GM03348 (cell line): Measurements from ENCODE around the gene PNMA6F.

Experiments used
- DNase-seq: peaks from one replicate; pipeline ENCODE4 v3.0.0; 2012; ENCODE audit warnings: low spot score

Gene PNMA6F

DNA sequence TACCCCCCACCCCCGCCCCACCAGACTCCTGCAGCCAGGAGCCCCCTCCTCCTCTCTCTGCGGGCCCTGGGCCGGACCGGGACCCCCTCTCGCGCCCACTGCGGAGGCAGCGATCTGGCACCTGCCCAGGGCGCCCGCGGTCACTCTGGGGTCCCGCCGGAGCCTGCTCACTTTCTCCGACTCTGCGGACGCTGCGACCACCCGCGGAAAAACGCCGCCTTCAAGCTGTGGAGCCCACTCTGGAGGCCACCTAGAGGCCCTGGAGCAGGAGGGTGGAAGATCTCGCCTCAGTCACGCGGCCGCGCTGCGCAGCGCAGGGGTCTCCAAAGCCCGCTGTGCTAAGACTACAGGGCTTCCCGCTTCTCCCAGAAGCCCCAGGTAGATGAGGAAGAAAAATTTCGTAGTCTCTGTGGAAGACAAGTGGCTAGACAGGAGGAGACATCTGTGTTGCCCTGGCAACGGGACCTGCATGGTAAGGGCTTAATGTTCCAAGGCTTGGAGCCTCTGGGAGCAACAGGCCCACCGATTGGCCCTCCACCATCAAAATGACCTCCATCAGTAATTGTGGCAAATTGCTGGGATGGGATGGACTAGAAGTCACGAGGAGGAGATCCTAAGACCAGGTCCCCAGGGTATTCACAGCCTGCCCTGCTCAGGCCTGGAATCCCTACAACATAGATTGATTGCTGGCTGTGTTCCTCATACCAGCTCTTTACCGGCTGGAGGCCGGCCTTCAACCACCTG is at the start of gene PNMA6F:
TSS of gene PNMA6F (minus strand) at position 387 of the 744 bp plus-strand sequence. CDS start 1,093 bp downstream, outside the sequence.
- no peak for DNase-seq

DNA sequence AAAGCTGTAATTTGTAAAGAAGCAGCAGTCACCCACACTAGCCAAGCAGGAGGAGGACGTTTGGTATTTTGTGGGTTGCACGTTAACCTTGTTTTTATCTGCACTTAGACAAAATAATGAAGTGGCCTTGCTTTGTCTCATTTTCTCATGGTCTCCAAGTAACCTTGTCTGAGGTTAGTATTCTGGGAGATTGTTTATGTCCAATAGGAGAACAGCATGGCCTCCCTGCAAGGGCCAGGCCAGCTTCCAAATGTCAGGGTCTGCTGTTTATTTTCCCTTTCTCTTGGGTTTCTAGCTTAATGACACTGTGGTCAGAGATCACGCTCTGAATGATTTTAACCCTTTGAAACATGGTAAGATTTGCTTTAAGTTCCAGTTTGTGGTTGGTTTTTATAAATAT is 49.7 kb upstream of the PNMA6F start:
- DNase-seq, result no peak

GRCh38 chrX:153370293-153371055 is 48.9 kb upstream of the PNMA6F start:
- no peak for DNase-seq

- DNase-seq, result no peak
Observed at GRCh38 chrX:153366878-153367538, 45.4 kb upstream of the PNMA6F start.

DNA sequence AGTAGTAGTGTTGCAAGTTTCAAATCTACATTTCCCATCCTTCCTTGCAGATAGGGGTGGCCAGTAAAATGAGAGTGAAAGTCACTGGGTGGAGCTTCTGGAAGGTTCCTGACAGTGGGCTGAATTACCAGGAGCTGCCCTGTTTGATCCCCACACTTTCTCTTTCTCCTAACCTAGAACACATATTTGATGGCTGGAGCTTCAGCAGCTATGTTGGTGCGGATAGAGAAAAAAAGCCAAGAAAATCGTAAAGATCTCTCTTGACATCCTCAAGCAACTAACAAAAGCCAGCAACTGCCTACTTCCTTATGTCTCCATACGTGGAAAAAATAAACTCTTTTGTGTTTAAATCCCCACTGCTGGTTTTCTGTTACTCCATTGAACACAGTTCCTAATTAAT is 44.6 kb upstream of the PNMA6F start:
- no peak for DNase-seq

- no peak for DNase-seq
Observed at GRCh38 chrX:153365670-153366069, 44.1 kb upstream of the PNMA6F start.

DNA sequence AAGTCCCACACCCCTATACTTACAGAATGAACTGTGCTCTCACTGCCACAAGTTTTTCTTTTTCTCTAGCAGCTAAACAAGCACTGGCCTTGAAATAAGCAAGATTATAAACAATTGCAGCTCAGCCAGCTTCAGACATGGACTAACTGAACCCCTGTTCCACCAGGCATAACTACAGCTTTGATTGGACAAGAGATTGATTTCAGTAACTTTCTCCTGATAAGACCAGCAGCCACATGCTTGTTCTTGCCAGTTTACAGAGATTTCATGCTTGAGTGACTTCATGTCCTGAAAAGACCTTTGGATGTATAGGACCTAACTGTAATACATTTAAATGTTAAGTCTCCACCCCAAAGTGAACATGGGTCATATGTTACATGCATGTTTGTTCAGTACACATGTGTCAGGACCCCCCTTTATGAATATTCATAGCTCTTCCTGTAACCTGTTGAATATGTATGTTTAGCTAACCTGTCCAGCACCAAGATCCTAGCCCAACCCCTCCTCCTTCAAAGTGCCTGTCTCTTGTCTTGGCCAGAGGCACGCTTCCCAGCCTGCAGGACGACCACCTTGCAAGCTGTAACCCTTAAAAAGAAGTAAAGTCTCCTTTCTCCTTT is 40.3 kb upstream of the PNMA6F start:
- DNase-seq, result no peak

DNA sequence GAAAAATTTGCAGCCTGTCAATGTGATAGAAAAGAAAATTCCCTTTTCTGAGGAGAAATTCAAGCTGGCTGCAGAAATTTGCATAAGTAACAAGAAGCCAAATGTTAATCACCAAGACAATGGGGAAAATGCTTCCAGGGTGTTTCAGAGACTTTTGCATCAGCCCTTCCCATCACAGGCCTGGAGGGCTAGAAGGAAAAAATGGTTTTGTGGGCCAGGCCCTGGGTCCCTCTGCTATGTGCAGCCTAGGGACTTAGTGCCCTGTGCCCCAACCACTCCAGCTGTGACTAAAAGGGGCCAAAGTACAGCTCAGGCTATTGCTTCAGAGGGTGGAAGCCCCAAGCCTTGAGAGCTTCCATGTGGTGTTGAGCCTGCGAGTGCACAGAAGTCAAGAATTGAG is 36.3 kb upstream of the PNMA6F start:
- DNase-seq, result no peak

DNA sequence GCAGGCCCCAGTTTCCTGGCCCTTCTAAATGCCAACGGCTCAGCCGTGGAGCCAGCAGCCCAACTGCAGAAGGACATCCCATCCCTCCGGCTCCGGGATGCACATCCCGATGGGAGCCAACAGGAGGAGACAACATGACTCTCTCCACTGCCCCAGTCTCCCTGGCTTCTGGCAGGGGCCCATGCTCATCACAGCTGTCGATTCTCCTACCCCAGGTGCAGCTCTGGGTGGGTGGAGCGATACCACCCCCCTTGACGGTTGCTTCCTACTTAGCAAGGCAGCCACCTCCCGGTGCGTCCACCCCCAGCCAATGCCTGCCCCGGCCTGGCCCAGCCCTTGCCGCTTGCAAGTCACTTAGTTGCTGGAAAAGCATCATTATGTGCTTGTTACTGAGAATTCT is 31.8 kb upstream of the PNMA6F start:
- no peak for DNase-seq

DNA sequence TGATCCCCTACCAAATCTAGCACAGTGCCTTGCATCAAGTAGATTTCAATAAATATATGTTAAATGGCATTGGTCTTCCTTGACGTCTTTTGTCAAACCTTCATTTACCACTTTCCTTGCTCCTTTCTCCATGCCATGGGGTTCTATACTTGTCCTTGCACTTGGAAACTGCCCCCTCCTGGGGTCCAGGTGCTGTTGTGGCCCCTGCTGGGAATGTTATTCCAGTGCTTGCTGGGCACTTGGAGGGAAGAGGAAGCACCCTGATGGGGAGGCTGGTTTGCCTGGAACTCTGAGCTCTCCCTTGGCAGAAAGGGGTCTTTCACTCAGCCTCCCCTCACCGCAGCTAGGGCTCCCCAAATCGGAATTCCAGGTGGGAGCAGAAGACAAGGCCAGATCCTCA is 31.3 kb upstream of the PNMA6F start:
- DNase-seq, result no peak

DNA sequence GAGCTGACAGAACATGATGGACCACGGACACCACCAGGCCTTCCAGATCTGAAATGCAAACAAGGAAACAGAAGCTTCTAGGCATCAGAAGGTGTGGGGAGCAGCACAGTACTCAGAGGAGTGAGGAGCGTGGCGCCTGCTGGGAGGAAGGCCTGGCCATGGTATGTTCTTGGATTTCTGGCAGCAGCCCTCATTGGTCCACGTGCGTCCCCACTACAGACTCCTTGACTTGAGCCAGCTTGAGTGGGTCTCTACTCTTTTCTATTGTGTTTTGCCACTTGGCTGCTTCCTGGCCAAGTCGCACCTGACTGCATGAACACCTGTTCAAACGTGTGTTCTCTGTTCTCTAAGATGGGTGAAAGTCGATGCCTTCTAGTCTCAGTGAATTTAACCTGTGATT is 30.4 kb upstream of the PNMA6F start:
- no peak for DNase-seq

DNA sequence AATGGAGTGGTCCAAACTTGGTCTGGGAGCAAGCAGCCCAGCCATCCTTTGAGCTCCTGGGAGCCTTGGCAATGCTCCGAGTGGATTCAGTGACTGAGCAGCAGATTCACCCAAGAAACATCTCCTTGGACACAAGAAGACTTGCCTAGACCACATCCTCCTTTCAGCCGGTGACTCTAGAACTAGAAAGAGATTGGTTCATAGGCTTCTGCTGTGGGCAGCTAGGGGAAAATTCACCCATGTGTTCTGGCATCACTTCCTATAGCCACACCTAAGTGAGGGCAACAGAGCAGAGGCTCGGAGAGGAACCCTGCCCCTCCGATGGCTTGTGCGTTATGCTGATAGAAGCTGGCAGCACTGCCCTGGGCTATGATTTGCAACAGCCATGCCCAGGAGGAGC is 28.4 kb upstream of the PNMA6F start:
- DNase-seq, result no peak

DNA sequence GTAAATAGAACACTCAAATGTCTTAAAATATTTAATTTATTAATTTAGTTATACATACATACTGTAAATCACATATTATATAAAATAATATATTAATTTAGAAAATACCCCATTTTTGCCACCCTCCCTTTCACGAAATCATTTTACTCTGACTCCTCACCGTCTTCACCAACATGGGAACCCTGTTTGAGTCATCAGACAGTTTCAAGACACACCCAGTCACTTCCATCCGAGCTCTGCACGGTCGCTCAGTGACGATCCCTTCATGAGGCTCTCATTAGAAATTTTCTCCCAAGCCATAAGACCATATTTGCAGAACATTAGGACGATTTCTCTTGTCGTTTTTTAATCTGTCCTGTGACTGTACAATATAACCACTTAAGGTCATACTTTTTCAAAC is 26.9 kb upstream of the PNMA6F start:
- DNase-seq, result no peak

DNA sequence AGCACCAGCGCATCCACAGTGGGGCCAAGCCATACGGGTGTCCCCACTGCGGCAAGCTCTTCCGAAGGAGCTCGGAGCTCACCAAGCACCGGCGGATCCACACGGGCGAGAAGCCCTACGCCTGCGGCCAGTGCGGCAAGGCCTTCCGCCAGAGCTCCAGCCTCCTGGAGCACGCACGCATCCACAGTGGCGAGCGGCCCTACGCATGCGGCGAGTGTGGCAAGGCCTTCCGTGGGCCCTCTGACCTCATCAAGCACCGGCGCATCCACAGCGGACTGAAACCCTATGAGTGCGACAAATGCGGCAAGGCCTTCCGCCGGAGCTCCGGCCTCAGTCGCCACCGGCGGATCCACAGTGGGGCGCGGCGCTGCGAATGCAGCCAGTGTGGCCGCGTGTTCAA is 26.0 kb upstream of the PNMA6F start:
- DNase-seq, result no peak

- no peak for DNase-seq
Observed at GRCh38 chrX:153343674-153344073, 22.1 kb upstream of the PNMA6F start.

- DNase-seq, result no peak
Observed at GRCh38 chrX:153342762-153343558, 21.4 kb upstream of the PNMA6F start.

DNA sequence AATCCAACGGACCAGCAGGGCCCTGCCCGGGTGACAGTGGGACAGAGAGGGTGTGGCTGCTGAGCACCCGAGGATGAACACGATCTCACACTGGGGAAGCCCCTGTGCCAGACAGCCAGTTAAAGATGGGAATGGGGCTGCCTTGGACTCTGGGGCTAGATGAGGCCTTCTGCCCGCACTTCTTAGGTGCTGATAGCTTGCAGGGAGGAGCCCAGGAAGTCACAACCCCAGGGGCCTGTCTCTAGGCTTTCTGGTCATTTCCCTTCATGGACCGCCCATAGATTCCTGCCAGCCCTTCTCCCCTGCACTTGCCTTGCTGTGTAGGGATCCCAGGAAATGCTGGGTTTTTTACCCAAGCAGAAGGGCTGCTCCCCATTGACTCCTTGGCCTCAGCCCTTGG is 18.5 kb upstream of the PNMA6F start:
- DNase-seq, result no peak

DNA sequence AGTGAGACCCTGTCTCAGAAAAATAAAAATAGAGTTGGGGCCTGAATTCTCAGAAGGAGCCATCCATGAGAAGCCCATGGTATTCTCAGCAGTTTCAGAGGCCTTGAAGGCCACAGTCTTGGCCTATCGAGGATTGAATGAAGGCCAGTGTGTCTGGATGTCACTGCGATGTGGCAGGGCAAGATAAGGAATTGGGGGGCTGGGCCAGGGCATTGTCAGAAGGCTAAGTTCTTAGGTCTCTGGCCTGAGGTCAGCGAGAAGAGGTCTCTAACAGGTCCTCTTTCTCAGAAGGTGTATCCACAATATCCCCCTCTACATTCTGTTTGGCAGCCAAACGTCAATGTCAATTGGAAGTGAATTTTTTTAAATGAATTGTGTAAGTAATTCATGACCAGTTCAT is 18.1 kb upstream of the PNMA6F start:
- DNase-seq, result no peak

GRCh38 chrX:153338836-153339235 is 17.3 kb upstream of the PNMA6F start:
- no peak for DNase-seq

DNA sequence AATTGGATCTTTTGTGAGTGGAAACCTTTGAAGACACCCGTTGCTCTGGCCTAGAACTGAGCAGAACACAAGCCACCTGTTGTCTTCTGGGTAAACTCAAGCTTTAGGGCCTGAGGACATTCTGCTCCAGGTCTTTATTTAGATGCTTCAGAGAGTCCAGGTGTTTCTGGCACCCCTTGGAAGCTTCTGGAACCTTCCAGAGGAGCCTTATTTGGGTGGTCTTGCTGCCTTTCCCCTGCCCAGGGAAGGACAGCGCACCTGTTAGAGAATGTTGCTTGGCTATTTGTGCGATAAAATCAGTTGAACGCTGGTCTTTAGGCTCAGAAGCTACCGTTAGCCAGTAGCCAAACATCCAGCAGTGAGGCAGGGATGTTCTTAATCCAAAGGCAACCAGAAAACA is 15.4 kb upstream of the PNMA6F start:
- DNase-seq, result no peak

GRCh38 chrX:153336121-153336894 is 14.7 kb upstream of the PNMA6F start:
- DNase-seq, result no peak
